K562 (cell line): ENCODE data around the gene RASAL3. TPM values are rescaled to one million over a fixed set of nuclear protein-coding genes. Genes with fewer than 3 reads are reported as not detected.

Source experiments
- CHD1 ChIP-seq: fragments of 200-600 bp; sonication (generic); IDR thresholded peaks from one replicate; pipeline ENCODE4 v1.6.1; 2012; ENCODE audit warnings: mild to moderate bottlenecking, moderate library complexity, low read length, inconsistent platforms
- FOXA3 ChIP-seq, 2 experiments: fragments of 450-650 bp in 1 of 2; sonication (generic) in 1 of 2; formaldehyde crosslinking; IDR thresholded peaks in 1 of 2; conservative IDR thresholded peaks in 1 of 2; 2 replicates each; pipeline versions ENCODE4 v1.4.0 to v1.8.0; 2020 to 2022; ENCODE audit warnings: mild to moderate bottlenecking in 2 of 2, missing genetic modification reagents in 1 of 2
- GTF2E2 ChIP-seq: fragments of 200-800 bp; sonication (Bioruptor generic); IDR thresholded peaks from 2 replicates; pipeline ENCODE4 v1.6.1; 2016; ENCODE audit warnings: missing genetic modification characterization, missing compliant biosample characterization
- GTF3C2 ChIP-seq: IDR thresholded peaks from 3 replicates; pipeline ENCODE4 v1.6.1; 2011; ENCODE audit warnings: borderline replicate concordance, mild to moderate bottlenecking, moderate library complexity; ENCODE audit not compliant: insufficient read length; ENCODE audit errors: extremely low read depth
- HLTF ChIP-seq: fragments of 450-650 bp; IDR thresholded peaks from 2 replicates; pipeline ENCODE4 v1.6.1; 2016
- LARP7 ChIP-seq: fragments of 450-650 bp; IDR thresholded peaks from 2 replicates; pipeline ENCODE4 v1.6.1; 2016
- MLLT1 ChIP-seq, 2 experiments: fragments of 450-650 bp; IDR thresholded peaks; 2 replicates each; pipeline ENCODE4 v1.6.1; 2016
- MTA1 ChIP-seq: fragments of 450-650 bp; IDR thresholded peaks from 2 replicates; pipeline ENCODE4 v1.6.1; 2017; ENCODE audit warnings: borderline replicate concordance
- MTA3 ChIP-seq: fragments of 450-650 bp; formaldehyde crosslinking; IDR thresholded peaks from 2 replicates; pipeline ENCODE4 v1.6.1; 2017; ENCODE audit warnings: mild to moderate bottlenecking, borderline replicate concordance
- MXI1 ChIP-seq: IDR thresholded peaks from 2 replicates; pipeline ENCODE4 v1.6.1; 2011; ENCODE audit warnings: low read depth, mild to moderate bottlenecking, improper control_type of control experiment, low read length
- RBFOX2 ChIP-seq: fragments of 200-400 bp; formaldehyde crosslinking; IDR thresholded peaks from 2 replicates; pipeline ENCODE4 v1.6.1; 2017; ENCODE audit warnings: low read depth, mild to moderate bottlenecking, low read length, moderate library complexity
- SMC3 ChIP-seq: conservative IDR thresholded peaks from 2 replicates; pipeline ENCODE4 v1.6.1; 2011; ENCODE audit warnings: low read depth, low read length, improper control_type of control experiment; ENCODE audit not compliant: insufficient read depth
- TBL1XR1 ChIP-seq, 2 experiments: IDR thresholded peaks; 2 replicates each; pipeline ENCODE4 v1.6.1; 2012; ENCODE audit warnings: improper control_type of control experiment in 2 of 2, low read length in 2 of 2, mild to moderate bottlenecking in 1 of 2
- ZNF140 ChIP-seq: fragments of 250-450 bp; sonication (Bioruptor Pico); IDR thresholded peaks from 2 replicates; pipeline ENCODE4 v1.8.0; 2021; ENCODE audit warnings: moderate library complexity, mild to moderate bottlenecking, inconsistent platforms
- ZNF239 ChIP-seq: fragments of 250-450 bp; sonication (Bioruptor Pico); IDR thresholded peaks from 2 replicates; pipeline ENCODE4 v1.4.0; 2020; ENCODE audit warnings: mild to moderate bottlenecking
- ZNF282 ChIP-seq: sonication (generic); formaldehyde crosslinking; IDR thresholded peaks from 2 replicates; pipeline ENCODE4 v1.8.1; 2023; ENCODE audit warnings: missing genetic modification reagents
- polyA plus RNA-seq, 8 experiments: library from polyadenylated mRNA; depleted of rRNA in 4 of 8; stranded (reverse) in 5 of 8; unstranded in 3 of 8; fragments of >200 nt; fragmentation: Nextera tagmentation in 2 of 8; fragmentation: Illumina TruSeq in 1 of 8; extraction: Ambion mirVana in 2 of 8; extraction: Trizol in 1 of 8; gene quantifications; 2 replicates each; pipeline versions ENCODE4 v1.2.1 to v1.2.3, GENCODE V29; 2011 to 2014; ENCODE audit warnings: inconsistent platforms in 1 of 8, missing spikeins in 1 of 8
- total RNA-seq, 7 experiments: library from RNA; depleted of rRNA in 6 of 7; stranded (reverse); fragments of >200 nt in 6 of 7; fragmentation: Illumina TruSeq in 2 of 7; extraction: Trizol in 2 of 7; gene quantifications; 2 replicates each; pipeline versions ENCODE4 v1.2.1 to v1.2.3, GENCODE V29; 2011 to 2021; ENCODE audit warnings: low replicate concordance in 1 of 7
- TF ChIP-seq, protein P1 (sequence below): fragments of 250-450 bp; sonication (Bioruptor Pico); IDR thresholded peaks from 2 replicates; pipeline ENCODE4 v1.9.0; 2021; ENCODE audit warnings: mild to moderate bottlenecking
- TF ChIP-seq, protein P2 (sequence below): sonication (generic); formaldehyde crosslinking; IDR thresholded peaks from 2 replicates; pipeline ENCODE4 v1.8.0; 2022; ENCODE audit warnings: mild to moderate bottlenecking, missing genetic modification reagents

The RASAL3 gene
- total and polyA plus RNA-seq, 9 of the 15 experiments (the other 6 are each of a cell fraction or from before 2014, with no cell fraction given), result 0.07 to 0.44 TPM; not detected in 7

GRCh38 chr19:15432629-15433518, 31.5 kb downstream of the RASAL3 start (continued):
- TF ChIP-seq MTA1, result no peak
- TF ChIP-seq GTF2E2, result 0 out of 2 replicates have a peak, but pooled peaks have one; percentile 39
- TF ChIP-seq TBL1XR1 (IDR thresholded peaks at IDR 0.05; ENCODE audit: low read length in 2 of 2), result peak in 1 of 2 experiments; percentile 27; a peak in 1 of 4 replicates
- TF ChIP-seq MTA3, result peak; percentile 61; the same call in 1 of the 2 replicates
- TF ChIP-seq GTF3C2, result no peak
- no peak for TF ChIP-seq ZNF239 (CRISPR knock-in tag)
- TF ChIP-seq, protein P1, sequence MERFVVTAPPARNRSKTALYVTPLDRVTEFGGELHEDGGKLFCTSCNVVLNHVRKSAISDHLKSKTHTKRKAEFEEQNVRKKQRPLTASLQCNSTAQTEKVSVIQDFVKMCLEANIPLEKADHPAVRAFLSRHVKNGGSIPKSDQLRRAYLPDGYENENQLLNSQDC, result peak; percentile 86; the same call in 1 of the 2 replicates
- no peak for TF ChIP-seq CHD1
- peak in 1 of 2 experiments; percentile 100; a peak in 2 of 4 replicates for TF ChIP-seq MLLT1 (IDR thresholded peaks at IDR 0.05)
- no peak for TF ChIP-seq ZNF140 (CRISPR knock-in tag)
- TF ChIP-seq, protein P2, sequence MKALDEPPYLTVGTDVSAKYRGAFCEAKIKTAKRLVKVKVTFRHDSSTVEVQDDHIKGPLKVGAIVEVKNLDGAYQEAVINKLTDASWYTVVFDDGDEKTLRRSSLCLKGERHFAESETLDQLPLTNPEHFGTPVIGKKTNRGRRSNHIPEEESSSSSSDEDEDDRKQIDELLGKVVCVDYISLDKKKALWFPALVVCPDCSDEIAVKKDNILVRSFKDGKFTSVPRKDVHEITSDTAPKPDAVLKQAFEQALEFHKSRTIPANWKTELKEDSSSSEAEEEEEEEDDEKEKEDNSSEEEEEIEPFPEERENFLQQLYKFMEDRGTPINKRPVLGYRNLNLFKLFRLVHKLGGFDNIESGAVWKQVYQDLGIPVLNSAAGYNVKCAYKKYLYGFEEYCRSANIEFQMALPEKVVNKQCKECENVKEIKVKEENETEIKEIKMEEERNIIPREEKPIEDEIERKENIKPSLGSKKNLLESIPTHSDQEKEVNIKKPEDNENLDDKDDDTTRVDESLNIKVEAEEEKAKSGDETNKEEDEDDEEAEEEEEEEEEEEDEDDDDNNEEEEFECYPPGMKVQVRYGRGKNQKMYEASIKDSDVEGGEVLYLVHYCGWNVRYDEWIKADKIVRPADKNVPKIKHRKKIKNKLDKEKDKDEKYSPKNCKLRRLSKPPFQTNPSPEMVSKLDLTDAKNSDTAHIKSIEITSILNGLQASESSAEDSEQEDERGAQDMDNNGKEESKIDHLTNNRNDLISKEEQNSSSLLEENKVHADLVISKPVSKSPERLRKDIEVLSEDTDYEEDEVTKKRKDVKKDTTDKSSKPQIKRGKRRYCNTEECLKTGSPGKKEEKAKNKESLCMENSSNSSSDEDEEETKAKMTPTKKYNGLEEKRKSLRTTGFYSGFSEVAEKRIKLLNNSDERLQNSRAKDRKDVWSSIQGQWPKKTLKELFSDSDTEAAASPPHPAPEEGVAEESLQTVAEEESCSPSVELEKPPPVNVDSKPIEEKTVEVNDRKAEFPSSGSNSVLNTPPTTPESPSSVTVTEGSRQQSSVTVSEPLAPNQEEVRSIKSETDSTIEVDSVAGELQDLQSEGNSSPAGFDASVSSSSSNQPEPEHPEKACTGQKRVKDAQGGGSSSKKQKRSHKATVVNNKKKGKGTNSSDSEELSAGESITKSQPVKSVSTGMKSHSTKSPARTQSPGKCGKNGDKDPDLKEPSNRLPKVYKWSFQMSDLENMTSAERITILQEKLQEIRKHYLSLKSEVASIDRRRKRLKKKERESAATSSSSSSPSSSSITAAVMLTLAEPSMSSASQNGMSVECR (CRISPR knock-in tag), result peak; percentile 94
- TF ChIP-seq MXI1, result peak; percentile 39; the same call in 1 of the 2 replicates
- no peak for TF ChIP-seq FOXA3 (CRISPR knock-in tag; conservative IDR thresholded peaks at IDR 0.05 in 1 of 2, IDR thresholded peaks at IDR 0.05 in 1 of 2)
- 0 out of 2 replicates have a peak, but pooled peaks have one; percentile 8 for TF ChIP-seq SMC3
- TF ChIP-seq RBFOX2, result peak; percentile 87
- TF ChIP-seq LARP7, result no peak
- TF ChIP-seq ZNF282 (CRISPR knock-in tag), result no peak
- TF ChIP-seq HLTF, result no peak
